GM23338 (cell line): ENCODE data around the gene NKD1.

Experiments
- CREB1 ChIP-seq: fragments of 250-450 bp; sonication (Bioruptor Pico); IDR thresholded peaks from 2 replicates; pipeline ENCODE4 v1.5.0; 2020; ENCODE audit warnings: low read depth, mild to moderate bottlenecking, moderate library complexity
- EZH2 ChIP-seq: fragments of 200-600 bp; sonication (generic); IDR thresholded peaks from one replicate; pipeline ENCODE4 v1.8.0; 2017; ENCODE audit warnings: antibody characterized with exemption, mild to moderate bottlenecking, low read depth; ENCODE audit not compliant: unreplicated experiment
- POLR2AphosphoS5 ChIP-seq: IDR thresholded peaks from 2 replicates; pipeline ENCODE4 v1.6.1; 2016; ENCODE audit warnings: antibody characterized with exemption, low read depth
- TF ChIP-seq, protein P1 (sequence below), 2 experiments: fragments of 200-600 bp in 1 of 2; sonication (generic) in 1 of 2; conservative IDR thresholded peaks; 2 replicates each; pipeline versions ENCODE4 v1.5.1 to v1.6.1; 2016 to 2017; ENCODE audit warnings: antibody characterized with exemption in 2 of 2, low read depth in 2 of 2, mild to moderate bottlenecking in 2 of 2, moderate library complexity in 1 of 2

- TF ChIP-seq EZH2: no peak
- TF ChIP-seq, protein P1, sequence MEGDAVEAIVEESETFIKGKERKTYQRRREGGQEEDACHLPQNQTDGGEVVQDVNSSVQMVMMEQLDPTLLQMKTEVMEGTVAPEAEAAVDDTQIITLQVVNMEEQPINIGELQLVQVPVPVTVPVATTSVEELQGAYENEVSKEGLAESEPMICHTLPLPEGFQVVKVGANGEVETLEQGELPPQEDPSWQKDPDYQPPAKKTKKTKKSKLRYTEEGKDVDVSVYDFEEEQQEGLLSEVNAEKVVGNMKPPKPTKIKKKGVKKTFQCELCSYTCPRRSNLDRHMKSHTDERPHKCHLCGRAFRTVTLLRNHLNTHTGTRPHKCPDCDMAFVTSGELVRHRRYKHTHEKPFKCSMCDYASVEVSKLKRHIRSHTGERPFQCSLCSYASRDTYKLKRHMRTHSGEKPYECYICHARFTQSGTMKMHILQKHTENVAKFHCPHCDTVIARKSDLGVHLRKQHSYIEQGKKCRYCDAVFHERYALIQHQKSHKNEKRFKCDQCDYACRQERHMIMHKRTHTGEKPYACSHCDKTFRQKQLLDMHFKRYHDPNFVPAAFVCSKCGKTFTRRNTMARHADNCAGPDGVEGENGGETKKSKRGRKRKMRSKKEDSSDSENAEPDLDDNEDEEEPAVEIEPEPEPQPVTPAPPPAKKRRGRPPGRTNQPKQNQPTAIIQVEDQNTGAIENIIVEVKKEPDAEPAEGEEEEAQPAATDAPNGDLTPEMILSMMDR (conservative IDR thresholded peaks at IDR 0.05; ENCODE audit: low read depth in 2 of 2): no peak
- TF ChIP-seq CREB1 (CRISPR knock-in tag): no peak
- TF ChIP-seq POLR2AphosphoS5: no peak
These were observed 89.8 kb downstream of the NKD1 start for GRCh38 chr16:50637716-50638602.
